ENCODE measurements around the gene SLF1.

The SLF1 gene

DNA sequence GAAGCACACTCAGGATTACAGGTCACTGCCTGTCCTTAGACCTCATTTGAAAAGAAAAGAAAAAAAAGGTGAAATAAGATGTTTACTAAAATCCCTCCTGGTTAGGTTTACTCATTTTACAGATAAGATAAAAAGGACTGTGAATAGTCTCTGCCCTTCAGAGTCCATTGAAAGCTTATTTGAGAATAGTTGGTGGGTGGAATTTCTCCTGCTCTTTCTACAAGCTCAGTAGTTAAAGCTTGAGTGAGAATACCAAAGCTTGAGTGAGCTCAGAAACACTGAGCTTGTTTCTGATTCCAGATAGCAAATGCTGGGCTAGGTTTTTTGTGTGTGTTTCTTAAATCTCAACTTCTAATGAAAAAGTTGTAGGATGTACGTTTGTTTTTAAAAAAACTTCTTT lies 106.7 kb downstream of the SLF1 start:
- no peak for DNase-seq

GRCh38 chr5:94731471-94731870 lies 113.0 kb downstream of the SLF1 start:
- DNase-seq, result no peak

DNA sequence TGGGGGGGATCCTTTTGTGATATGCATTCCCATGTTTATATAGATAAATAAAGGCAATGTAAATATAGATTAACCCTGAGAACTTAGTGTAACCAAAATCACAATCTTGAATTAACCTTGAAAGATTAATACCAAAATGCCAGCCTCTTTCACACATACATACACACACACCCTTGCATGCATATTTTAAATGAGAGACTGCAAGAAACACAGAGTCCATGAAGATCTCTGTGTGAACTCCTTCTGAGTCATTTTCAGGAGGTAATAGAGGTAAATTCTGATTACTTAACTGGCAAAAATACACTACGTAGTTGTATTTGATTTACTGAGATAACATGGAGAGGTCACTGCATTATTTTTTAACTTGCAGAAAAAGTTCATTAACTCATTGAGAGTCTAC lies 118.0 kb downstream of the SLF1 start:
- no peak for DNase-seq

- DNase-seq, result no peak
These were observed 121.8 kb downstream of the SLF1 start for GRCh38 chr5:94740286-94740685.

DNA sequence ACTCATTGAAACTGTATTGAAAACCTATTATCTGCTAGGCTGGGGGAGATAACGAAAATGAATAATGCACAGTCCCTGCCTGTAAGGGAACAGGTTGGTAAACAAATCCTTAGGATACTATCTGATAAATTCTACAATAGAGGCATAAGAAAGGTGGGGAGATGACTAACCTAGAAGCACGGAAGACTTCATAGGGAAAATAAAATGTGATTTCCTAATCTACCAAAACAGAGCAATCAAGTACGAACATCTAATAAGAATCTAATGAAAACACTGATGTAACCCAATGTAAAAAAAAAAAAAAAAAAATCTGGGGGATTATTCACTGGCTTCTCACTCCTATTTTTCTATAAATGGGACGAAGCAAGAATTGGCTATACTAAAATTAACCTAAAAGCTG lies 124.4 kb downstream of the SLF1 start:
- DNase-seq, result no peak

- DNase-seq, result no peak
These were observed 126.4 kb downstream of the SLF1 start for GRCh38 chr5:94744906-94745305.

DNA sequence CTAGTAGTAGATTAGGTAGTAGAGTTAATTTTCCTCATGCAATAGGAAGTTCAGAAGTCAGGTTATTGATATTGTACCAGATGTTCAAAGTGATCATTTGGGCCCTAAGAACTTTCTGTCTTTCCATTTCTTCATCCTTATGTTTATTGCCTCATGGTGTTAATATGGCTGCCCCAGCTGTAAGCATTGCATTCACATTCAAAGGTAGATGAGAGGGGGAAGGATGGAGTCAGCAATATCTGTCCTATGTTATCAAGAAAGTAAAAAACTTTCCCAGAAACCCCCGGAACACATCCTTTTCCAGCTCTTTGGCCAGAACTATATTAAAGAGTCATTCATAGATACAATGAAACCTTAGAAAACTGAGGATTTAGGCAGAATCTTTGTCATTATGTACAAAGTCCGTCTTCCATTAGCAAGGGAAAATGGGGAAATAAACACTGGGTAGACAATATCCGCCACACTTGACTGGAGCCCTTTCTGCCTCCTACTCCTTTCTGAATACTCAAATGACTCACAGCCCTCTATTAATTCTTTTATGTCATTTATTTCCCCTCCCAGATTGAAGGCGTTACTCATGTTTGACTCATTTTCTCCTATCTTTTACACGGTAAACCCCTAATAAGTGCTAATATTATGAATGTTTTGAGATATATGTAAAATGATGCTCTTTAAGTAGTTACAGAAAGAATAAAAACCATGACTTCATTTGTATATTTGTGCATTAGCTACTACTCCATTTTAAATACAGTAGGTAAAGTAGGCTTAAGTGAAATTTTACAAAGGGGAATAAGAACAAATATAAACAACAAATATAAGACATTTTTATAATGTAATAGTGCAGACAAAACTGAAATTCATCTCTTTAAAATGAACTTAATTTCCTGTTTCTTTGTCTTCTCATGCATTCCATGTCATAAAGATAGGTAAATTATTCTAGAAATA lies 127.6 kb downstream of the SLF1 start:
- no peak for DNase-seq

- no peak for DNase-seq
These were observed 128.3 kb downstream of the SLF1 start for GRCh38 chr5:94746731-94747124.

Data from CD4-positive, alpha-beta T cell treated with Interleukin-4 for 4 hours (primary cell).